HG02571 (cell line): ENCODE measurements around the gene RPA1.

Experiments
- ATAC-seq: cut with Tn5 transposase; IDR thresholded peaks from one replicate; pipeline ENCODE4 v1.9.1; 2021; ENCODE audit warnings: mild to moderate bottlenecking, moderate library complexity; ENCODE audit not compliant: unreplicated experiment

The RPA1 gene

GRCh38 chr17:1907909-1908698 is 78.3 kb downstream of the RPA1 start:
- ATAC-seq, result no peak

GRCh38 chr17:1908699-1909309 is 79.0 kb downstream of the RPA1 start:
- ATAC-seq, result no peak

- ATAC-seq, result no peak
These were observed 80.2 kb downstream of the RPA1 start for GRCh38 chr17:1909985-1910384.

GRCh38 chr17:1912146-1912545 is 82.3 kb downstream of the RPA1 start:
- no peak for ATAC-seq

- no peak for ATAC-seq
These were observed 83.9 kb downstream of the RPA1 start for GRCh38 chr17:1913702-1914101.

GRCh38 chr17:1914661-1915083 is 84.9 kb downstream of the RPA1 start:
- no peak for ATAC-seq

GRCh38 chr17:1915889-1916288 is 86.1 kb downstream of the RPA1 start:
- ATAC-seq, result no peak

GRCh38 chr17:1916316-1916715 is 86.5 kb downstream of the RPA1 start:
- ATAC-seq, result no peak

GRCh38 chr17:1916963-1917715 is 87.3 kb downstream of the RPA1 start:
- ATAC-seq, result no peak

- no peak for ATAC-seq
These were observed 88.7 kb downstream of the RPA1 start for GRCh38 chr17:1918346-1919162.

GRCh38 chr17:1919201-1919600 is 89.4 kb downstream of the RPA1 start:
- no peak for ATAC-seq

GRCh38 chr17:1920948-1921351 is 91.1 kb downstream of the RPA1 start:
- no peak for ATAC-seq

GRCh38 chr17:1928976-1929375 is 99.2 kb downstream of the RPA1 start:
- no peak for ATAC-seq

GRCh38 chr17:1930337-1930645 is 100.5 kb downstream of the RPA1 start:
- ATAC-seq, result no peak

GRCh38 chr17:1931844-1932579 is 102.2 kb downstream of the RPA1 start:
- no peak for ATAC-seq

GRCh38 chr17:1933875-1934715 is 104.3 kb downstream of the RPA1 start:
- no peak for ATAC-seq

GRCh38 chr17:1934901-1935300 is 105.1 kb downstream of the RPA1 start:
- ATAC-seq, result no peak

GRCh38 chr17:1936766-1937165 is 107.0 kb downstream of the RPA1 start:
- no peak for ATAC-seq

- ATAC-seq, result no peak
These were observed 107.7 kb downstream of the RPA1 start for GRCh38 chr17:1937461-1937860.
